ENCODE results near the gene ZC3H12D.

DNA sequence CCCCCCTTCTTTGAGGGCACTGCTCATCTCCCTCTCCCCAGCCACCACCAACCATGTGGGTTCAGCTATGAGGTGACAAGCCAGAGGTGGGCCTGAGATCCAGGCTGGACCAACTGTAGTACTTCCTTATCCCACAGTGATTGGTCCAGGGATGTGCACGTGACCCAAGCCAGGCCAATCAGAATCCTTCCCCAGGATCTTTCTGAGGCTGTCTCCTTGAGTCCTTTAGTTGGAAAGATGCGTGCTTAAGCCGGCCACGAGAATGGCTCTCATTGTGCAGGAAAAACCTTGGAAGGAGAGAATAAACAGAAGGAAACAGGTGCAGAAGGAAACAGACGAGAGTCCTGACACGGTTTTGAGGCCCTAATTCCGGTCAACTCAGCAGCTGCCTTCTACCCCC is 39.2 kb downstream of the ZC3H12D start:
- TF ChIP-seq POLR2AphosphoS5 (IDR thresholded peaks at IDR 0.05; ENCODE audit: low read depth, low read length): no peak
- TF ChIP-seq POLR2A (IDR thresholded peaks at IDR 0.05; ENCODE audit: low read depth, low read length): no peak
- no peak for TF ChIP-seq TAF1 (IDR thresholded peaks at IDR 0.05; ENCODE audit: low read depth, low read length)
- no peak for TF ChIP-seq POU2F2 (IDR thresholded peaks at IDR 0.05; ENCODE audit: low read depth, low read length)
- TF ChIP-seq SPI1 (IDR thresholded peaks at IDR 0.05; ENCODE audit: low read depth, low read length): no peak

Data from GM12891 (cell line).